GM19193 (cell line): ENCODE results near the gene TMEM45B.

Source experiments
- POLR2A ChIP-seq: IDR thresholded peaks from 4 replicates; pipeline ENCODE4 v1.6.1; 2011; ENCODE audit not compliant: insufficient read depth, insufficient read length; ENCODE audit errors: extremely low read depth

Gene TMEM45B

GRCh38 chr11:129815596-129816461 is at the start of gene TMEM45B:
TSS of gene TMEM45B (plus strand) at chr11:129815848. CDS start at chr11:129852483, 36,635 bp downstream.
- no peak for TF ChIP-seq POLR2A

- TF ChIP-seq POLR2A, result no peak
Measured at GRCh38 chr11:129766898-129767604, 48.6 kb upstream of the TMEM45B start.

- no peak for TF ChIP-seq POLR2A
Measured at GRCh38 chr11:129767827-129768226, 47.8 kb upstream of the TMEM45B start.

DNA sequence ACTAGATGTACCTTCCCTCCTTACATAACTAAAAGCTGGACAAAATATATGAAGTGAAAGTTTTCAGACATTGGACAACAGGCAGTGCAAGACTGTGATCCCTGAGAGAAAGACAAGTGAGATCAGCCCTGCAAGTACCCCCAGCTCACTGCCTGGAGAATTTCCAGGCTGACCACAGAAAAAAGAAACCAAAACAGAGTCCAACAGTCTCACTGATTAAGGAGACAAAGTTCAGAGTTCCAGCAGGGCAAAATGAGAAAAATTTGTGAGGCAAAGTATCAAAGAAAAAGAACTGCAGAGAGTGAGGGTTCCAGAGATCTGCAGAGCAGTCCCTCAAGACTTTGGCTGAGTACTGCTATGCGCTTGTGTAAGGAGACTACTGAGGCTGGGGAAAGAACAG is 47.3 kb upstream of the TMEM45B start:
- TF ChIP-seq POLR2A, result no peak

DNA sequence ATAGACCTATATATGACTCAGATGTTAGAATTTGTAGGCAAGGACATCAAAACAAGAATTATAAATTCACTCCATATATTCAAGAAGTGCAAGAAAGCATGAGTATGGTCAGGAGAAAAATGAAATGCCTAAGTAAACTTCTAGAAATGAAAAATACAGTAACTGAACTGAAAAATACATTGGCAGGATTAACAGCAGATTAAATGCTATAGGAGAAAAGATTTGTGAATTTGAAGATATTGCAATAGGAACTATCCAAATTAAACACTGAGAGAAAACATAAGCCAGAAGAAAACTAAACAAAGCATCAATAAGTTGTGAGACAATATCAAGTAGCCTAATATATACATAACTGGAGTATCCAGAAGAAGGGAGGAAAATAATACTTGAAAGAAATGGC is 46.6 kb upstream of the TMEM45B start:
- no peak for TF ChIP-seq POLR2A

DNA sequence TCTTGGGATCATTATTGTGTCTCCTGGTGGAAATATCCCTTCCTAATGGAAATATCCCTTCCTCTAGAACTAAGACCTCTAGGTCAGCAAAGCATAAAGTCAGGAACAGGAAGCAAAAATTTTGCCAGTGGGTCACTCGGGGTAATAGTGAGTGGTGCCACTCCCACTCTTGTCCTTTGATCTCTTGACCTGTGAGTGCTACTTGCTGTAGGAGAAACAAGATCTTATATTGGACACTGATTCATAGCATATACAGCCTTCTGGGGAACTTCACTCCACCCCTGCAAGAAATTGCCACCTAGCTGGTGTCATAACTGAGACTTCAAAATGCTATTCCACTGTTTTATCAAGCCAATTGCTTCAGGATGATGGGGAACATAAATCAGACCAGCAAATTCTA is 44.7 kb upstream of the TMEM45B start:
- no peak for TF ChIP-seq POLR2A

DNA sequence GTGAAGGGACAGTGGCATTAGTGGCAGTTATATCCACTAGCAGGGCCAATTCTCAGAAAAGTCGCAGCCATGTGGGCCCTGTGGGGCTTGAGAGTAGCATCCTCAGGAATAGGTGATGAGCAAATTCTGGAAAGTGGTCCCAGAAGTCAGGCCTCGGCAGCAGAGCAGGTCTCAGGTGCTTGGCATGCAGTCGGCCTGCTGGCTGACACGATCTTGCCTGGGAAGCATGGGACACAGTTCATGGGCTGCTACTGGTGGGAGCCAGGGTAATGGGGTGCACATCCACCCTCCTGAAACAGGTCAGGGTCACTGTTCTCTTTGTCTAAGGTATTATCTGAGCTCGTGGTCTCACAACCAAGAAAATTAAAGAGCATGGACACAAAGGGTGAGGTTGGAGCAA is 36.8 kb upstream of the TMEM45B start:
- no peak for TF ChIP-seq POLR2A

DNA sequence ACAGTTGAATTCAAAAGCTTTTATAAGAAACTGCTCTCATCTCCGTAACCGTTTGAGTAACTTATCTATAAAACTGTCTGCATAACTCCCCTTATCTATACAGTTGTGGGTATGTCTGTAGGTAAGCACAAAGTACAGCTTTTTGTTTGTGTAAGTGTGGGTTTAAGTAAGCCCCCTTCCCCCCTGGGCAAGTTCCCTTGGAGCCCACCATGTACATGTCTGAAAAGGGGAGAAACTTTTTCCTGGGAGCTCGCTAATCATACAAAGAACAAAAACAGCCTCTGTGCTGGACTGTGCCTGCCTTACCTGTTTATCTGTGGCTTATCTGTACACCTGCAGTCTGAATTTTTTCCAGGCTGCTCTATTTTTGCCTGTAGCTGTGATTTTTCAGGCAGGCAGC is 36.3 kb upstream of the TMEM45B start:
- no peak for TF ChIP-seq POLR2A

- TF ChIP-seq POLR2A, result no peak
Measured at GRCh38 chr11:129785383-129786111, 30.1 kb upstream of the TMEM45B start.

GRCh38 chr11:129787532-129788155 is 28.0 kb upstream of the TMEM45B start:
- TF ChIP-seq POLR2A, result no peak

DNA sequence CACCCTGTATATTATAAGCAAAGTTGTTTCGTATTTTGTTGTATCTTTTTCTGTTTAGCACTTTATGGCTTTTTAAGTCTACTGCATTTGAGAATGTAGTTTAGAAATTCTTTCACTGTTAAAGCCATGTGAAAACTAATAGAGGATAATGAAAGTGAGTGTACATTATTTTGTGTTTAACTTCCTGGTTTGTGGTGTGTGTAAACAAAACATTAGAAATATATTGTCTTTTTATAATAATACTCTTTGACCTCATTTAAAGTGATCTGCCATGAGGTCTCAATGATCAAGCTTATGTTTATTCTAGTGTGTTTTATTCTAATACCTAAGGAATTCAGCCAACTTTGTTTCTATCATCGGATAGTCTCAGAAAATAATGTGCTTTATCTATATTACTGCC is 27.4 kb upstream of the TMEM45B start:
- no peak for TF ChIP-seq POLR2A

- no peak for TF ChIP-seq POLR2A
Measured at GRCh38 chr11:129790106-129790505, 25.5 kb upstream of the TMEM45B start.

GRCh38 chr11:129791515-129791914 is 24.1 kb upstream of the TMEM45B start:
- no peak for TF ChIP-seq POLR2A

GRCh38 chr11:129792663-129793062 is 23.0 kb upstream of the TMEM45B start:
- no peak for TF ChIP-seq POLR2A

DNA sequence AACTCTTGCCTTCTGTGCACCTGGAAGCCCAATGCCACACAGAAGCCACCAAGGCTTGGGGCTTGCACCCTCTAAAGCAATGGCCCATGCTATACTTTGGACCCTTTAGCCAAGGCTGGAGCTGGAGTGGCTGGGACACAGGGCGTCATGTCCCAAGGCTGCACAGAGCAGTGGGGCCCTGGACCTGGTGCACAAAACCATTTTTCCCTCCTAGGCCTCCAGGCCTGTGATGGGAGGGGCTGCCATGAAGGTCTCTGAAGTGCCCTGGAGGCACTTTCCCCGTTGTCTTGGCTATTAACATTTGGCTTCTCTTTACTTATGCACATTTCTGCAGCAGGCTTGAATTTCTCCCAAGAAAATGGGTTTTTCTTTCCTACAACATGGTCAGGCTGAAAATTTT is 20.6 kb upstream of the TMEM45B start:
- no peak for TF ChIP-seq POLR2A

DNA sequence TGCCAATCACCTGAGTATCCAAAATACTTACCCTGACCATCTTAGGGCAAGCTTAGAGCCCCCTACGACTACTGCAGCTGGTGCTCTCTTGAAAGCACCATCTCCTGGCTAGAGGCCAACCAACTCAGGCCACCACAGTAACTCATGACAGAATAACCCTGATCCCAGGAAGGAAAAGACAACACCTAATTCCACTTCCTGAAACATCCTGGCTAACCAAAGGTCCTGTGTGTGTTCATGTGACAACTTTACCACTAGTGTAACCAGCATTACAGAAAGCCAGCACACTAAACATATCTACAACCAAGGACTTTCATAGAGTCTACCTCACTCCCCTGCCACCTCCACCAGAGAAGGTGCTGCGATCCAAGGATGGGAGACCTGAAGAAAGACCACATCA is 17.4 kb upstream of the TMEM45B start:
- TF ChIP-seq POLR2A, result no peak

DNA sequence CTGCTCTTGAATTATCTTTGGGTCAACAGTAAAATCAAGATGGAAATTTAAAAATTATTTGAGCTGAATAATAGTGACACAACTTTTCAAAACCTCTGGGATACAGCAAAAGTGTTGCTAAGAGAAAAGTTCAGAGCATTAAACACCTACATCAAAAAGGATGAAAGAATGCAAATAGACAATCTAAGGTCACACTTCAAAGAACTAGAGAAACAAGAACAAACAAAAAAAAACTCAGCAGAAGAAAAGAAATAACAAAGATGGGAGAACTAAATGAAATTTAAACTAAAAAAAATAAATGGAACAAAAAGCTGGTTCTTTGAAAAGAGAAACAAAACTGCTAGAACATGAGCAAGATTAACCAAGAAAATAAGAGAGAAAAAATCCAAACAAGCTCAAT is 15.0 kb upstream of the TMEM45B start:
- no peak for TF ChIP-seq POLR2A
